Adipocyte (in vitro differentiated cells): ENCODE measurements around the gene IPO4.

Experiments used
- DNase-seq: peaks from one replicate; pipeline ENCODE4 v3.0.0-alpha.2; 2015; ENCODE audit warnings: low read depth
- H3K27me3 ChIP-seq: replicated peaks from 2 replicates; pipeline ENCODE4 v1.7.0; 2013; ENCODE audit warnings: mild to moderate bottlenecking, low read length, moderate library complexity; ENCODE audit not compliant: control insufficient read depth, insufficient read depth
- H3K36me3 ChIP-seq: 2 replicates; pipeline ENCODE4 v1.7.0; 2013; ENCODE audit warnings: low read length, mild to moderate bottlenecking, moderate library complexity; ENCODE audit not compliant: control insufficient read depth, insufficient read depth, severe bottlenecking
- H3K4me1 ChIP-seq: 2 replicates; pipeline ENCODE4 v1.7.0; 2013; ENCODE audit warnings: mild to moderate bottlenecking, low read length, moderate library complexity; ENCODE audit not compliant: control insufficient read depth, insufficient read depth
- H3K4me3 ChIP-seq: 2 replicates; pipeline ENCODE4 v1.7.0; 2013; ENCODE audit warnings: mild to moderate bottlenecking, low read length, moderate library complexity
- H3K9ac ChIP-seq: 2 replicates; pipeline ENCODE4 v1.7.0; 2013; ENCODE audit warnings: mild to moderate bottlenecking, low read length, moderate library complexity
- H3K9me3 ChIP-seq: 2 replicates; pipeline ENCODE4 v1.7.0; 2013; ENCODE audit warnings: mild to moderate bottlenecking, low read length, moderate library complexity; ENCODE audit not compliant: control insufficient read depth

The IPO4 gene

GRCh38 chr14:24198814-24199524, 10.4 kb upstream of the IPO4 start:
- H3K4me3 ChIP-seq, result no peak overlapping the region
- DNase-seq, result no peak
- no peaks in the 10 kb centered on the region for H3K9me3 ChIP-seq
- peaks cover 11% of the 10 kb centered on the region for H3K36me3 ChIP-seq
- H3K27me3 ChIP-seq, result no peaks in the 10 kb centered on the region
- no peak overlapping the region for H3K9ac ChIP-seq
- peaks cover 17% of the 10 kb centered on the region for H3K4me1 ChIP-seq

- no peaks in the 10 kb centered on the region for H3K9me3 ChIP-seq
- no peak overlapping the region for H3K4me3 ChIP-seq
- no peak for DNase-seq
Observed at GRCh38 chr14:24197056-24197450, 8.4 kb upstream of the IPO4 start.

DNA sequence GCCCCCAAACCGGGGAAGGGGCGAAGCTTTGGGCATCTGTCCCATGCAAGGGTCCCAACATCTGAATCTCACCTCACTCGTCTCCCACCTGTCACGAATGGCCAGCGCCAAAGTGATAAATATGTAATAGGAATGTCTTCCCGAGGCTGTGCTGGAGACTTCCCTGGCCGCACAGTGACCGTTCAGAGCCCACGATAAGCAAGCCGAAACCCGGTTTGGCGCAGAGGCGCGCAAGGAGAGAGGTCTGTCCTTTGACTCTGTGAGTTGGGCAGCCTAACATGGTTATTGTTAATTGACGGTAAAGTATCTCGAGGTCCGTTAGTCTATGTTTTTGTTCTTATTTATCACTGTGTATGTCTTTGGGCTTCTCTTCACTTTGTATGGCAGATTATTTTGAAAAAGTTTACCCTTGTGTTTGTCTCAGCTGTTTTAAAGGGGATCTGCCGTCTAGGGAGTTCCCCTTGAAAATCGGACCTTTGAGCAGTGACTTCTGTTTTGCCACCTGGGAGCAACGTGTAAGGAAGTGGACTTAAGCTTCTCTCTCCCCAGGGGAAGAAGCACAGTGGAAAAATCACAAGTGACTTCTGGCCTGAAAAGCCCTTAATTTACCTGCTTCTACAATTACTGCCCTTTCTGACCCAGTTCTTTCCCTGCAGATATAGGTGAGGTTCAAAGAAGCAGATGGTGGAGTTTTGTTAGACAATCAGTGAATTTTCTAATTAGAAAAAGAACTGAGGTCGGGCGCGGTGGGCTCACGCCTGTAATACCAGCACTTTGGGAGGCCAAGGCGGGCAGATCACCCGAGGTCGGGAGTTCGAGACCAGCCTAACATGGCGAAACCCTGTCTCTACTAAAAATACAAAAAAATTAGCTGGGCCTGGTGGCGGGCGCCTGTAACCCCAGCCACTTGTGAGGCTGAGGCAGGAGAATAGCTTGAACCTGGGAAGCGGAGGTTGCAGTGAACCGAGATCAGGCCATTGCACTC, 7.7 kb upstream of the IPO4 start:
- Histone ChIP-seq H3K36me3 (peaks cover 12% of the 10 kb centered on the region), H3K9me3 (no peaks in the 10 kb centered on the region), H3K9ac (peak overlapping the region; percentile 99), H3K4me1 (peaks cover 19% of the 10 kb centered on the region), H3K4me3 (peak overlapping the region; percentile 97), H3K27me3 (no peaks in the 10 kb centered on the region)
- peak; percentile 63 for DNase-seq

More at GRCh38 chr14:24197056-24197450, 8.4 kb upstream of the IPO4 start:
- Histone ChIP-seq H3K9ac (no peak overlapping the region), H3K36me3 (peaks cover 15% of the 10 kb centered on the region), H3K27me3 (no peaks in the 10 kb centered on the region), H3K4me1 (peaks cover 19% of the 10 kb centered on the region)

- H3K4me3 ChIP-seq, result peak within 1 kb of the TSS; percentile 97
- H3K36me3 ChIP-seq, result peaks cover 14% of the 10 kb centered on the region
- peak; percentile 92 for DNase-seq
- peaks cover 19% of the 10 kb centered on the region for H3K4me1 ChIP-seq
- H3K9me3 ChIP-seq, result no peaks in the 10 kb centered on the region
- peak within 1 kb of the TSS; percentile 99 for H3K9ac ChIP-seq
- H3K27me3 ChIP-seq, result no peaks in the 10 kb centered on the region
Observed at GRCh38 chr14:24195186-24196070, 6.8 kb upstream of the IPO4 start, which contains the start of gene TM9SF1. Gene TM9SF1 (minus strand): TSS chr14:24195441. CDS start chr14:24195019, 422 bp downstream.

DNA sequence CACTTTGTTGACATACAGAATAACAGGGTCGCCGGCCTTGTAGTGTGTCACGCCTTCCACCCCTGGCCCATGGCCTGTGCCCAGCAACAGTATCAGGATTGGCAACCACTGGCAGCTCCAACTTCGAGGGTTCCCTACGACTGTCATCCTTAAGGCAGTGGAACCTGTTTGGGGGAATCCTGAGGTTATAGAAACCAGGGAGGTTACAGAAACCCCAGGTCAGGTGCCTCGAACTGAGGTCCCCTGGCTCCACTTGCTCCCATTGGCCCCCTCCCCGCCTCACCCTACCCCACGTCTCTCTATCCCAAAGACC, 6.2 kb upstream of the IPO4 start:
- Histone ChIP-seq H3K9me3 (no peaks in the 10 kb centered on the region), H3K4me1 (peaks cover 19% of the 10 kb centered on the region), H3K27me3 (no peaks in the 10 kb centered on the region), H3K4me3 (peak overlapping the region; percentile 97), H3K36me3 (peaks cover 14% of the 10 kb centered on the region), H3K9ac (peak overlapping the region; percentile 99)
- DNase-seq, result no peak

GRCh38 chr14:24194186-24194872, 5.7 kb upstream of the IPO4 start:
- no peaks in the 10 kb centered on the region for H3K9me3 ChIP-seq
- peaks cover 14% of the 10 kb centered on the region for H3K36me3 ChIP-seq

GRCh38 chr14:24192933-24193332, 4.3 kb upstream of the IPO4 start:
- Histone ChIP-seq H3K4me1 (peaks cover 27% of the 10 kb centered on the region), H3K9ac (no peak overlapping the region), H3K36me3 (peaks cover 14% of the 10 kb centered on the region), H3K27me3 (no peaks in the 10 kb centered on the region), H3K4me3 (no peak overlapping the region), H3K9me3 (no peaks in the 10 kb centered on the region)
- DNase-seq, result no peak

More at GRCh38 chr14:24194186-24194872, 5.7 kb upstream of the IPO4 start:
- peak overlapping the region; percentile 97 for H3K4me3 ChIP-seq
- H3K27me3 ChIP-seq, result no peaks in the 10 kb centered on the region
- no peak for DNase-seq
- H3K4me1 ChIP-seq, result peaks cover 21% of the 10 kb centered on the region
- H3K9ac ChIP-seq, result peak overlapping the region; percentile 99

- Histone ChIP-seq H3K4me3 (no peak overlapping the region), H3K4me1 (peaks cover 31% of the 10 kb centered on the region), H3K36me3 (peaks cover 35% of the 10 kb centered on the region), H3K9me3 (no peaks in the 10 kb centered on the region), H3K9ac (no peak overlapping the region), H3K27me3 (no peaks in the 10 kb centered on the region)
- no peak for DNase-seq
Observed at GRCh38 chr14:24190416-24190815, 1.8 kb upstream of the IPO4 start.

GRCh38 chr14:24189460-24189859, 844 bp upstream of the IPO4 start:
- peak overlapping the region; percentile 92 for H3K9ac ChIP-seq
- no peak overlapping the region for H3K4me3 ChIP-seq
- no peaks in the 10 kb centered on the region for H3K9me3 ChIP-seq
- peaks cover 44% of the 10 kb centered on the region for H3K36me3 ChIP-seq
- no peaks in the 10 kb centered on the region for H3K27me3 ChIP-seq
- H3K4me1 ChIP-seq, result peaks cover 26% of the 10 kb centered on the region
- DNase-seq, result no peak

GRCh38 chr14:24189059-24189375, 401 bp upstream of the IPO4 start:
- peaks cover 49% of the 10 kb centered on the region for H3K36me3 ChIP-seq
- DNase-seq, result no peak
- H3K9ac ChIP-seq, result peak overlapping the region; percentile 92
- H3K4me1 ChIP-seq, result peaks cover 22% of the 10 kb centered on the region
- peak overlapping the region; percentile 91 for H3K4me3 ChIP-seq
- H3K27me3 ChIP-seq, result no peaks in the 10 kb centered on the region
- no peaks in the 10 kb centered on the region for H3K9me3 ChIP-seq
